ENCODE results near the gene CDH4. TPM values are rescaled to one million over a fixed set of nuclear protein-coding genes. Genes with fewer than 3 reads are reported as not detected.

CDH4 gene
- total RNA-seq, 4 donors from 2014 or later: not detected

- TF ChIP-seq EP300 (IDR thresholded peaks at IDR 0.05; ENCODE audit: low read depth) (no peak), POLR2A (IDR thresholded peaks at IDR 0.05) (no peak), POLR2AphosphoS5 (IDR thresholded peaks at IDR 0.05) (no peak), CTCF (IDR thresholded peaks at IDR 0.05) (no peak)
- Histone ChIP-seq H3K27me3 (no peaks in the 10 kb centered on the region), H3K9me3 (no peaks in the 10 kb centered on the region), H3K27ac (no peak overlapping the region), H3K36me3 (no peaks in the 10 kb centered on the region), H3K4me3 (no peak overlapping the region), H3K4me1 (no peaks in the 10 kb centered on the region)
- WGBS, 2 donors (ENCODE audit: low coverage in 1 of 2): 60 to 68% methylated on average over 2 to 18 of the region's 18 CpGs
- DNase-seq: no peak
- intact Hi-C loops (cut with DNase I; ENCODE audit: low total_unique reads) (no loop called here), in situ Hi-C loops (cut with MboI; ENCODE audit: low pct_ligation_motif_present in 1 of 4, low pct_unique_long_range_greater_than_20kb in 1 of 4, low sequenced_read_pairs in 3 of 4) (no loop called here)
These were observed 524.5 kb downstream of the CDH4 start for GRCh38 chr20:61776491-61777075.

- in situ Hi-C loops (cut with MboI; ENCODE audit: low pct_ligation_motif_present in 1 of 4, low pct_unique_long_range_greater_than_20kb in 1 of 4, low sequenced_read_pairs in 3 of 4): no loop called here
- Histone ChIP-seq H3K9me3 (no peaks in the 10 kb centered on the region), H3K36me3 (no peaks in the 10 kb centered on the region), H3K27ac (no peak overlapping the region), H3K4me3 (no peak overlapping the region), H3K4me1 (no peaks in the 10 kb centered on the region), H3K27me3 (peaks cover 6% of the 10 kb centered on the region)
- intact Hi-C loops (cut with DNase I; ENCODE audit: low total_unique reads): no loop called here
- 71 to 81% methylated on average over 18 to 24 of the region's 24 CpGs for WGBS, 2 donors (ENCODE audit: low coverage in 1 of 2)
- no peak for DNase-seq
- TF ChIP-seq CTCF (IDR thresholded peaks at IDR 0.05): no peak
- no peak for TF ChIP-seq POLR2AphosphoS5 (IDR thresholded peaks at IDR 0.05)
- TF ChIP-seq EP300 (IDR thresholded peaks at IDR 0.05; ENCODE audit: low read depth): no peak
- TF ChIP-seq POLR2A (IDR thresholded peaks at IDR 0.05): no peak
These were observed 525.9 kb downstream of the CDH4 start for GRCh38 chr20:61777773-61778494.

GRCh38 chr20:61778495-61778863 is 526.4 kb downstream of the CDH4 start:
- H3K27ac ChIP-seq: no peak overlapping the region
- WGBS, 2 donors (ENCODE audit: low coverage in 1 of 2): 77 to 84% methylated on average over 6 to 8 of the region's 8 CpGs
- no peaks in the 10 kb centered on the region for H3K4me1 ChIP-seq
- TF ChIP-seq EP300 (IDR thresholded peaks at IDR 0.05; ENCODE audit: low read depth) (no peak), POLR2A (IDR thresholded peaks at IDR 0.05) (no peak), POLR2AphosphoS5 (IDR thresholded peaks at IDR 0.05) (no peak), CTCF (IDR thresholded peaks at IDR 0.05) (no peak)
- H3K27me3 ChIP-seq: peaks cover 10% of the 10 kb centered on the region
- intact Hi-C loops (cut with DNase I; ENCODE audit: low total_unique reads): no loop called here
- in situ Hi-C loops (cut with MboI; ENCODE audit: low pct_ligation_motif_present in 1 of 4, low pct_unique_long_range_greater_than_20kb in 1 of 4, low sequenced_read_pairs in 3 of 4): no loop called here
- no peak overlapping the region for H3K4me3 ChIP-seq
- no peaks in the 10 kb centered on the region for H3K9me3 ChIP-seq
- no peak for DNase-seq
- H3K36me3 ChIP-seq: no peaks in the 10 kb centered on the region

GRCh38 chr20:61779176-61779965 is 527.3 kb downstream of the CDH4 start:
- Histone ChIP-seq H3K9me3 (no peaks in the 10 kb centered on the region), H3K27ac (no peak overlapping the region), H3K36me3 (no peaks in the 10 kb centered on the region), H3K4me1 (no peaks in the 10 kb centered on the region), H3K4me3 (no peak overlapping the region), H3K27me3 (peaks cover 10% of the 10 kb centered on the region)
- no peak for TF ChIP-seq CTCF (IDR thresholded peaks at IDR 0.05)
- TF ChIP-seq POLR2A (IDR thresholded peaks at IDR 0.05): no peak
- TF ChIP-seq EP300 (IDR thresholded peaks at IDR 0.05; ENCODE audit: low read depth): no peak
- TF ChIP-seq POLR2AphosphoS5 (IDR thresholded peaks at IDR 0.05): no peak
- DNase-seq: no peak
- intact Hi-C loops (cut with DNase I; ENCODE audit: low total_unique reads) (no loop called here), in situ Hi-C loops (cut with MboI; ENCODE audit: low pct_ligation_motif_present in 1 of 4, low pct_unique_long_range_greater_than_20kb in 1 of 4, low sequenced_read_pairs in 3 of 4) (no loop called here)
- 70 to 82% methylated on average over 2 to 27 of the region's 27 CpGs for WGBS, 2 donors (ENCODE audit: low coverage in 1 of 2)
